ENCODE results near the gene GPR65. TPM values are rescaled to one million over a fixed set of nuclear protein-coding genes. Genes with fewer than 3 reads are reported as not detected.

The GPR65 gene
- total RNA-seq, 1 donor from 2014 or later = 7.7 TPM

DNA sequence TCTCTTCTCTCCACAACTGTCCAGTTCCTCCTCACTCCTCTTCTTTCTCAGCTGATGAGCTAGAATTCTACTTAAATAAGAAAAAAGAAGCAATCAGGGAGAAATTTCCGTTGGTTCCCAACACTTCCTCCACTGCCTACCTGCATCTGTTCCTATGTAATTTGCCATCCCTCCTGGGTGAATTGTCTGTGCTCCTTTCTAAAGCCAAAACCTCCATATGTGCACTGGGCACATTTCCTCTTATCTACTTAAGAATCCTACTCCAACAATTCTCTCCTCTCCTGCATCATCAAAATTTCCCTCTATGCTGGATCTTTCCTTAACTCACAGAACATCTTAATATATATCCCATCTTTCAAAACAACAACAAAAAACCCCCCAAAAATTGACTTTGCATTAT is 35.2 kb downstream of the GPR65 start:
- DNase-seq (no peak), ATAC-seq (no peak)
- H3K4me1 ChIP-seq = peaks cover 4% of the 10 kb centered on the region
- TF ChIP-seq CTCF (IDR thresholded peaks at IDR 0.05) = no peak
- no peak overlapping the region for H3K4me3 ChIP-seq
- intact Hi-C loops (cut with DNase I) = no loop called here
- no peaks in the 10 kb centered on the region for H3K27me3 ChIP-seq
- no peaks in the 10 kb centered on the region for H3K36me3 ChIP-seq
- H3K9me3 ChIP-seq = no peaks in the 10 kb centered on the region
- H3K27ac ChIP-seq = no peak overlapping the region

DNA sequence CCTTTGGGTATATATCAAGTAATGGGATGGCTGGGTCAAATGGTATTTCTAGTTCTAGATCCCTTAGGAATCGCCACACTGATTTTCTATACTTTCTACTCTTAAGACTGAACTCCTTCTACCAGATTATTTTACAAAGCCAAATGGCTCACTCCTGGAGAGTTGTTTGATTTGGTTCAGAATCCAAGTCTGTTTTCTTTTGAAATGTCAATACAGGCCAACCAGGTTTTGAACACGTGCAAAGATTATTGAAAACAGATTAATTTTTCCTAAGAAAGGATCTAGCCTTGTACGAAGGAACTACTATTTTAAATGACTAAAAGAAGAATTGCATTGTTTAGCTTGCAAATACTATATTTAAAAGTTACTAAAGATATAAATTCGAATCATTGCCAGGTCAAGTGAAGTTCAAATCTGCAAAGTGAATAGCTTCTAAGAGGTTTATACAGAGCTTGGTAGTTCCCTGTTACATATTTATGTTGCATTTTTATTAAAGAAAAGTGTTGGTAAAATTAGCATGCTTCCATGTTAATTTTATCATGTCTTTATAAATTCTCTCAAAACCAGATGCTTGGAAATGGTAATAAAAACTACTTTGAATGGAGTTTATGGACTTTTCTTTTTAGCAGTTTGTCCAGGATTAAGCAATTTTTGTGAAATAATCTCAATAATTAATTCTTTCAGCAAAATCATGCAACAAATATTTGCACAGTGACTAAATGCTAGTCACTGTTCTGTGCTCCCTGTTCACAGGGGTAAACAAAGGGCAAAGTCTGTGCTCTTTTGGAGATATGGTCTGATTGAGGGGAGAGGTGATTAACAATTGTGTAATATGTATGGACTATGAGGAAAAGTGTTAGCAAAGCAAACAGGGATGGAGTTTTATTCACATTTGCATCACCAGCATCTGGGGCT is 38.9 kb downstream of the GPR65 start:
- no peak for TF ChIP-seq CTCF (IDR thresholded peaks at IDR 0.05)
- H3K36me3 ChIP-seq = no peaks in the 10 kb centered on the region
- intact Hi-C loops (cut with DNase I) = no loop called here
- H3K9me3 ChIP-seq = no peaks in the 10 kb centered on the region
- ATAC-seq (no peak), DNase-seq (no peak)
- no peak overlapping the region for H3K4me3 ChIP-seq
- no peak overlapping the region for H3K27ac ChIP-seq
- H3K4me1 ChIP-seq = peaks cover 4% of the 10 kb centered on the region
- no peaks in the 10 kb centered on the region for H3K27me3 ChIP-seq

DNA sequence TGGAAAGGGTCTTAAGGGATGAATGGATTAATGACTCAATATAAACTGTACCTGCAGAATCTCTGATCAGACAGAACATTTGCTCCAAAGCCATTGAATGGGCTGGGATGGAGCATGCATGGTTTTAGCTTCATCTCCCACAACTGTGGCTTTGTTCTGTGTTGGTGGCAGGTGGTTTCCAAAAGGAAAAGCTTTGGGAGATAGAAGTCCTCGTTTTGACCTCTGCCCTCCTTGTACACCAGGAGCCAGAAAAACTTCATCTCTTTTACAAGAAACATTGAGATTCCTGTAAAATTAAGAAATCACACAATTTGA is 39.5 kb downstream of the GPR65 start:
- intact Hi-C loops (cut with DNase I) = no loop called here
- Histone ChIP-seq H3K4me1 (peaks cover 4% of the 10 kb centered on the region), H3K36me3 (no peaks in the 10 kb centered on the region), H3K4me3 (no peak overlapping the region), H3K9me3 (no peaks in the 10 kb centered on the region), H3K27me3 (no peaks in the 10 kb centered on the region), H3K27ac (no peak overlapping the region)
- ATAC-seq = no peak
- no peak for TF ChIP-seq CTCF (IDR thresholded peaks at IDR 0.05)
- no peak for DNase-seq

- peak; percentile 42 for ATAC-seq
- TF ChIP-seq CTCF (IDR thresholded peaks at IDR 0.05) = no peak
- H3K36me3 ChIP-seq = no peaks in the 10 kb centered on the region
- H3K4me3 ChIP-seq = no peak overlapping the region
- no peak for DNase-seq
- no peaks in the 10 kb centered on the region for H3K9me3 ChIP-seq
- peaks cover 4% of the 10 kb centered on the region for H3K4me1 ChIP-seq
- intact Hi-C loops (cut with DNase I) = no loop called here
- no peaks in the 10 kb centered on the region for H3K27me3 ChIP-seq
- peak overlapping the region; percentile 58 for H3K27ac ChIP-seq
Observed at GRCh38 chr14:88044776-88045446, 40.0 kb downstream of the GPR65 start.

GRCh38 chr14:88045705-88046104 is 40.8 kb downstream of the GPR65 start:
- no peak for TF ChIP-seq CTCF (IDR thresholded peaks at IDR 0.05)
- H3K4me1 ChIP-seq = peaks cover 4% of the 10 kb centered on the region
- no peaks in the 10 kb centered on the region for H3K36me3 ChIP-seq
- no peak overlapping the region for H3K4me3 ChIP-seq
- H3K27me3 ChIP-seq = no peaks in the 10 kb centered on the region
- intact Hi-C loops (cut with DNase I) = no loop called here
- H3K9me3 ChIP-seq = no peaks in the 10 kb centered on the region
- ATAC-seq = peak; percentile 86
- peak overlapping the region; percentile 58 for H3K27ac ChIP-seq
- DNase-seq = no peak
